A549 treated with AZD9567 at 1 μM for 4 hours (cell line): ENCODE results near the gene TTC22. TPM values are rescaled to one million over a fixed set of nuclear protein-coding genes. Genes with fewer than 3 reads are reported as not detected.

Experiments used
- total RNA-seq: library from RNA; stranded (reverse); fragments of 200-300 nt; extraction: Qiagen RNA extraction; gene quantifications from 5 replicates; pipeline ENCODE4 v1.2.3, GENCODE V29; 2022; ENCODE audit not compliant: insufficient read depth

Gene TTC22
- total RNA-seq: not detected in 5 replicates

GRCh38 chr1:54800899-54801759, at the start of gene TTC22:
Gene TTC22, minus strand, starts transcription at chr1:54801323. Its CDS starts 160 bp downstream, at chr1:54801163.

GRCh38 chr1:54764133-54764921, 36.8 kb downstream of the TTC22 start, which contains the start of gene PARS2:
Gene PARS2, minus strand, starts transcription at chr1:54764523. Its CDS starts 5,362 bp downstream, at chr1:54759161.

Other genes starting within 250 kb of the TTC22 start
- 0.03 to 0.07 TPM (median 0.06 TPM) in 4 of 5 replicates, not detected in the other for gene FAM151A, start 177.8 kb downstream of the TTC22 start, total RNA-seq
- 0.02 TPM in 1 of 5 replicates, not detected in the others for gene MROH7, start 159.5 kb downstream of the TTC22 start, total RNA-seq
- gene TTC4, start 85.5 kb downstream of the TTC22 start, total RNA-seq: 26.8 to 29.7 TPM (median 27.7 TPM) in 5 replicates
- 3.9 to 5.7 TPM (median 5.1 TPM) in 5 replicates for gene PARS2, start 36.8 kb downstream of the TTC22 start, total RNA-seq
- gene DHCR24, start 85.9 kb upstream of the TTC22 start, total RNA-seq: 41.8 to 43.9 TPM (median 42.3 TPM) in 5 replicates
- gene TMEM61, start 179.3 kb upstream of the TTC22 start, total RNA-seq: 0.41 to 0.72 TPM (median 0.61 TPM) in 4 of 5 replicates, not detected in the other
- gene BSND, start 197.6 kb upstream of the TTC22 start, total RNA-seq: not detected in 5 replicates
- gene PCSK9, start 238.2 kb upstream of the TTC22 start, total RNA-seq: 2.5 to 3.7 TPM (median 2.8 TPM) in 5 replicates